Measurements from ENCODE around the gene WDR82.

GRCh38 chr3:52229656-52230055 is 48.8 kb downstream of the WDR82 start:
- TF ChIP-seq CTCF (IDR thresholded peaks at IDR 0.05): no peak
- no peak for TF ChIP-seq POLR2AphosphoS5 (IDR thresholded peaks at IDR 0.05)
